MM.1S (cell line): Measurements from ENCODE around the gene PCCA.

Experiments
- DNase-seq: peaks from one replicate; pipeline ENCODE4 v3.0.0-alpha.2; 2015
- H2AFZ ChIP-seq: fragments of 300-600 bp; sonication (generic); 2 replicates; pipeline ENCODE4 v1.6.0; 2016; ENCODE audit warnings: antibody characterized with exemption, low read length
- H3F3A ChIP-seq: fragments of 300-600 bp; sonication (generic); 2 replicates; pipeline ENCODE4 v1.6.1; 2016; ENCODE audit warnings: mild to moderate bottlenecking, antibody characterized with exemption, low read length, moderate library complexity, mixed read lengths; ENCODE audit not compliant: insufficient read depth
- H3K27ac ChIP-seq: fragments of 300-600 bp; sonication (generic); 2 replicates; pipeline ENCODE4 v1.5.1; 2016; ENCODE audit warnings: mild to moderate bottlenecking, low read length
- H3K27me3 ChIP-seq: fragments of 300-600 bp; sonication (generic); replicated peaks from 2 replicates; pipeline ENCODE4 v1.6.0; 2016; ENCODE audit warnings: low read length; ENCODE audit not compliant: insufficient read depth
- H3K36me3 ChIP-seq: fragments of 300-600 bp; sonication (generic); replicated peaks from 2 replicates; pipeline ENCODE4 v1.6.1; 2016; ENCODE audit warnings: mild to moderate bottlenecking, low read length, mixed read lengths; ENCODE audit not compliant: insufficient read depth
- H3K4me1 ChIP-seq: fragments of 300-600 bp; sonication (generic); 2 replicates; pipeline ENCODE4 v1.6.1; 2016; ENCODE audit warnings: low read length, mixed read lengths
- H3K4me2 ChIP-seq: fragments of 300-600 bp; sonication (generic); 2 replicates; pipeline ENCODE4 v1.6.0; 2016; ENCODE audit warnings: low read depth, low read length
- H3K4me3 ChIP-seq: fragments of 300-600 bp; sonication (generic); 2 replicates; pipeline ENCODE4 v1.5.1; 2016; ENCODE audit warnings: low read length, mixed read lengths
- H3K79me2 ChIP-seq: fragments of 300-600 bp; sonication (generic); 2 replicates; pipeline ENCODE4 v1.6.1; 2016; ENCODE audit warnings: mixed run types, low read length, mixed read lengths
- H3K9ac ChIP-seq: fragments of 300-600 bp; sonication (generic); 2 replicates; pipeline ENCODE4 v1.6.1; 2016; ENCODE audit warnings: low read length, mixed read lengths
- H3K9me2 ChIP-seq: fragments of 300-600 bp; sonication (generic); replicated peaks from 2 replicates; pipeline ENCODE4 v1.6.1; 2016; ENCODE audit warnings: mild to moderate bottlenecking, low read length, mixed read lengths; ENCODE audit not compliant: insufficient read depth
- H3K9me3 ChIP-seq: fragments of 300-600 bp; sonication (generic); replicated peaks from 2 replicates; pipeline ENCODE4 v1.6.1; 2016; ENCODE audit warnings: mild to moderate bottlenecking, low read length, mixed read lengths; ENCODE audit not compliant: insufficient read depth
- H4K20me1 ChIP-seq: fragments of 300-600 bp; sonication (generic); 2 replicates; pipeline ENCODE4 v1.6.1; 2016; ENCODE audit warnings: mild to moderate bottlenecking, low read length, moderate library complexity, mixed read lengths; ENCODE audit not compliant: insufficient read depth
- EZH2 ChIP-seq: fragments of 300-600 bp; sonication (generic); optimal IDR thresholded peaks from 2 replicates; pipeline ENCODE3; 2017; ENCODE audit warnings: low read depth, mild to moderate bottlenecking, antibody characterized with exemption, low read length, mixed read lengths
- EZH2phosphoT487 ChIP-seq: fragments of 300-600 bp; sonication (generic); IDR thresholded peaks from 2 replicates; pipeline ENCODE4 v1.6.1; 2018; ENCODE audit warnings: antibody characterized with exemption, low read length
- TF ChIP-seq, protein P1 (sequence below): fragments of 300-600 bp; sonication (generic); IDR thresholded peaks from 2 replicates; pipeline ENCODE4 v1.5.1; 2016; ENCODE audit warnings: antibody characterized with exemption, low read length, mixed read lengths

The PCCA gene

DNA sequence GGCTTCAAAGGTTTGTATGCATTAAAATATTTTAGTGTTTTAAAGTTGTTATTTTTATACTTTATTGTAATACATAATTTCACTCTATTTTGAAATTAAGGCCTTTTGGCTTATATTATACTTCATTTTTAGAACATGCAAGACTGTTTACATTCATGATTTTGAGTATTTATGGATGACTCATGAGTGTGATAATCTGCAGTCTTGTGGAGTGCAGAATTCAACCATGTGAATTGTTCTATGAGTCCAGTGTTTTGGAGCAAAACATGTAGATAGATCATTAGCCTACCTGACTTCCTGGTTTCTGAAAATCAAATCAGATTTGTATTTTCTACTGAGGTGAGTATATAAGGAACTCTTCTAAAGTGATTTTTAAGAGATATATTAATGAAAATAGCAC is 241.8 kb downstream of the PCCA start:
- Histone ChIP-seq H3K4me3 (no peak overlapping the region), H3K9me3 (no peaks in the 10 kb centered on the region), H3K27ac (no peak overlapping the region), H3K9me2 (no peaks in the 10 kb centered on the region), H3K4me2 (no peak overlapping the region), H2AFZ (no peak overlapping the region), H3K36me3 (no peaks in the 10 kb centered on the region), H3K27me3 (no peaks in the 10 kb centered on the region), H3K79me2 (no peaks in the 10 kb centered on the region), H3K9ac (no peak overlapping the region), H3F3A (no peaks in the 10 kb centered on the region), H3K4me1 (no peaks in the 10 kb centered on the region), H4K20me1 (no peaks in the 10 kb centered on the region)
- DNase-seq, result no peak
- no peak for TF ChIP-seq EZH2phosphoT487
- no peak for TF ChIP-seq EZH2
- TF ChIP-seq, protein P1, sequence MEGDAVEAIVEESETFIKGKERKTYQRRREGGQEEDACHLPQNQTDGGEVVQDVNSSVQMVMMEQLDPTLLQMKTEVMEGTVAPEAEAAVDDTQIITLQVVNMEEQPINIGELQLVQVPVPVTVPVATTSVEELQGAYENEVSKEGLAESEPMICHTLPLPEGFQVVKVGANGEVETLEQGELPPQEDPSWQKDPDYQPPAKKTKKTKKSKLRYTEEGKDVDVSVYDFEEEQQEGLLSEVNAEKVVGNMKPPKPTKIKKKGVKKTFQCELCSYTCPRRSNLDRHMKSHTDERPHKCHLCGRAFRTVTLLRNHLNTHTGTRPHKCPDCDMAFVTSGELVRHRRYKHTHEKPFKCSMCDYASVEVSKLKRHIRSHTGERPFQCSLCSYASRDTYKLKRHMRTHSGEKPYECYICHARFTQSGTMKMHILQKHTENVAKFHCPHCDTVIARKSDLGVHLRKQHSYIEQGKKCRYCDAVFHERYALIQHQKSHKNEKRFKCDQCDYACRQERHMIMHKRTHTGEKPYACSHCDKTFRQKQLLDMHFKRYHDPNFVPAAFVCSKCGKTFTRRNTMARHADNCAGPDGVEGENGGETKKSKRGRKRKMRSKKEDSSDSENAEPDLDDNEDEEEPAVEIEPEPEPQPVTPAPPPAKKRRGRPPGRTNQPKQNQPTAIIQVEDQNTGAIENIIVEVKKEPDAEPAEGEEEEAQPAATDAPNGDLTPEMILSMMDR, result no peak

DNA sequence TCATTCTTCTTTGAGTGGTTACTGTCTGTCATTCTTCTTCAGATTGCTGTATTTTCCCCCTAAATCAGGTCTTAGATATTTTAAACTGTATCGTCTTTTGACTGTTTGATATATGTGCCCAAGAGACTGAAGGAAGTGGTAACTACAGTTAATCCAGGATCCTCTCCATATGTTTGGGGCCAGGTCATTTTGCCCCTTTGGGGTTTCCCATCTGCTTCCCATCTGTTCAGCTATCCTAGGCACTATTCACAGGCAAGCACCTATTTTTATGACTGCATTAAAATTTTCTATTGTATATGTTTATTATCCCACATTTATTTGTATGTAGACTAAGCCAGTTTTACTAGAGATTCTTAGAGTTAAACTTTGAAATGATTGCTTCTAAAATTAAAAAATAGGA is 244.2 kb downstream of the PCCA start:
- H3K9me2 ChIP-seq, result no peaks in the 10 kb centered on the region
- no peaks in the 10 kb centered on the region for H3K9me3 ChIP-seq
- H3K4me3 ChIP-seq, result no peak overlapping the region
- TF ChIP-seq EZH2 (no peak), EZH2phosphoT487 (no peak)
- TF ChIP-seq, protein P1, result no peak
- H2AFZ ChIP-seq, result no peak overlapping the region
- no peaks in the 10 kb centered on the region for H3K4me1 ChIP-seq
- no peaks in the 10 kb centered on the region for H3K79me2 ChIP-seq
- no peaks in the 10 kb centered on the region for H4K20me1 ChIP-seq
- no peak overlapping the region for H3K9ac ChIP-seq
- H3F3A ChIP-seq, result no peaks in the 10 kb centered on the region
- no peaks in the 10 kb centered on the region for H3K36me3 ChIP-seq
- DNase-seq, result no peak
- H3K27ac ChIP-seq, result no peak overlapping the region
- H3K27me3 ChIP-seq, result no peaks in the 10 kb centered on the region
- no peak overlapping the region for H3K4me2 ChIP-seq

DNA sequence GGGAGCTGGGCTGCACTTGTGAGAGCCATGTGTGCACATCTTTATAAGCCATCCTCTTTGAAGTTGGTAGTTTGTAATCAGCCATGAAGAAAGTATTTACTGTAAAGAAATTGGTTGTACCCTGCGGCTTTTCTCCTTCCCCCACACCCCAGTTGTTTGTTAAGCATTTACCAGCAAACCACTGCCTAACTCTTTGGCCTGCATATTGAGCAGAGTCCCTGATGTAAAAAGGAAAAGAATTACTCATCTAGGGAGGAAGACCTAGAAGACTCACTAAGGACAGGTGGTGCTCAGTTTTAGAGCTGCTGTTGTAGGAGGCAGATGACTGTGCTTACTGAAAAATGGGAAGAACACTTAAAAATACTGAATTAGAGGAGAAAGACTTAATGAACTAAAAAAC is 245.3 kb downstream of the PCCA start:
- no peaks in the 10 kb centered on the region for H3K4me1 ChIP-seq
- DNase-seq, result no peak
- no peaks in the 10 kb centered on the region for H3K36me3 ChIP-seq
- no peaks in the 10 kb centered on the region for H3F3A ChIP-seq
- H3K9me2 ChIP-seq, result no peaks in the 10 kb centered on the region
- H3K4me3 ChIP-seq, result no peak overlapping the region
- H3K9me3 ChIP-seq, result no peaks in the 10 kb centered on the region
- H3K9ac ChIP-seq, result no peak overlapping the region
- no peak overlapping the region for H2AFZ ChIP-seq
- TF ChIP-seq, protein P1, result no peak
- TF ChIP-seq EZH2phosphoT487, result no peak
- TF ChIP-seq EZH2, result no peak
- H3K27me3 ChIP-seq, result no peaks in the 10 kb centered on the region
- no peaks in the 10 kb centered on the region for H4K20me1 ChIP-seq
- H3K79me2 ChIP-seq, result no peaks in the 10 kb centered on the region
- no peak overlapping the region for H3K27ac ChIP-seq
- H3K4me2 ChIP-seq, result no peak overlapping the region
